Neural progenitor cell (in vitro differentiated cells): Measurements from ENCODE around the gene ANKRD34A.

Experiments used
- CTCF ChIP-seq: fragments of 200-600 bp; sonication (generic); IDR thresholded peaks from 2 replicates; pipeline ENCODE4 v1.5.1; 2017; ENCODE audit warnings: antibody characterized with exemption, mild to moderate bottlenecking
- EZH2 ChIP-seq: fragments of 200-600 bp; sonication (generic); IDR thresholded peaks from 2 replicates; pipeline ENCODE4 v1.6.1; 2017; ENCODE audit warnings: antibody characterized with exemption, mild to moderate bottlenecking, moderate library complexity
- EZH2phosphoT487 ChIP-seq: fragments of 200-600 bp; sonication (generic); IDR thresholded peaks from 2 replicates; pipeline ENCODE4 v1.6.1; 2017; ENCODE audit warnings: antibody characterized with exemption

- no peak for TF ChIP-seq CTCF
- no peak for TF ChIP-seq EZH2
- TF ChIP-seq EZH2phosphoT487, result no peak
Measured at GRCh38 chr1:145996433-145997015, 32.1 kb upstream of the ANKRD34A start, which contains the start of gene TXNIP.
